T-helper 2 cell treated with Interferon-gamma antibody and Interleukin-4, amounts not matched to agents 100 ng/mL and 5 ng/mL, for 36 hours (primary cell): ENCODE results near the gene HOXD12. TPM values are rescaled to one million over a fixed set of nuclear protein-coding genes. Genes with fewer than 3 reads are reported as not detected.

Source experiments
- intact Hi-C: fragments of 100-400 bp; cut with micrococcal nuclease; formaldehyde crosslinking; loops from one replicate; pipeline ENCODE4 v1.15.1; 2023
- total RNA-seq: library from RNA; stranded (reverse); gene quantifications from 2 replicates; pipeline ENCODE4 v1.2.3, GENCODE V29; 2022

HOXD12 gene
- total RNA-seq, 1 donor from 2014 or later, result not detected

DNA sequence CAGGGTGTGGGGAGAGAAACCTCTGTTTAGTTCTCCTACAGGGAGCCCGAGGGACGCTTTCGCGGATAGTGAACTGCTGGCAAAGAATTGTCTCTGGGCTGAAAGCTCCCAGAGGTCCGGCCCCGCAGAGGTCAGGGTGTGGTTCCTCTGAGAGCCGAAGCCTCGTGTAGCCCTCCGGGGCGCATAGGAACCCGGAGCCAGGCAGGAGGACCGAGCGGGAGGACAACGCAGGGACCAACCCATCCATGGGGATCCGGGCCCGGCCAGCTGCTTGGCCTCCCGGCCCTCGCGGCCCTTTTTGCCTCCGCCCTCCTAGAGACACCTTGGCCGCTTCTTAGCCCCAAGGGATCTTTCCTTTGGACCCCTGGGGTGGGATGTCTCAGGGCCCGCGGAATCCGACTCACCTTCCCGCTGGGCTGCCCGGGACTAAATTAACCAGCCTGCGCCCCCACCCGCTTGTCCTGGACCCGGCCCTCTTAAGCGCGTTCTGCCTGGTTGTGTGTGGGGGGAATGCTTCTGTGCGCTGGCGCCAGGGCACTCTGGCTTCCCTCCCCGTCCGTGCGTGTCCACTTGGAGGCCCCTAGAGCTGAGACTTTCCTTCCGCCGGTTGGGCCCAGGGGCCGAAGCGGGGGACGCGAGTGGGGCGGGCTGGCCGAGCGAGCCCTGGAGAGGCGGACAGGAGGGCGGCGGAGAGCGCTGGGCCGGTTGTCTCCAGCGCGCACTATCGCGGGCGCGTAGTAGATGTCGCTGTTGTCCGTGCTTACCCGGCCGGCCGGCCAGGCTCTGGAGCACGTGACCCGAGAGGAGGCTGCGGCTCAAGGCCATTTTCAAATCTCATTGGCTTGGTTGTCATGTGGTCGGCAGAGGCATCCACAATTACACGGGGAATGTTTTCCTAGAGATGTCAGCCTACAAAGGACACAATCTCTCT lies 16.6 kb downstream of the HOXD12 start, which contains the start of gene HOXD10:
Gene HOXD10 (plus strand): TSS at position 896 of the 931 bp plus-strand sequence. CDS start 56 bp downstream, outside the sequence.
- intact Hi-C loops, result no loop called here

DNA sequence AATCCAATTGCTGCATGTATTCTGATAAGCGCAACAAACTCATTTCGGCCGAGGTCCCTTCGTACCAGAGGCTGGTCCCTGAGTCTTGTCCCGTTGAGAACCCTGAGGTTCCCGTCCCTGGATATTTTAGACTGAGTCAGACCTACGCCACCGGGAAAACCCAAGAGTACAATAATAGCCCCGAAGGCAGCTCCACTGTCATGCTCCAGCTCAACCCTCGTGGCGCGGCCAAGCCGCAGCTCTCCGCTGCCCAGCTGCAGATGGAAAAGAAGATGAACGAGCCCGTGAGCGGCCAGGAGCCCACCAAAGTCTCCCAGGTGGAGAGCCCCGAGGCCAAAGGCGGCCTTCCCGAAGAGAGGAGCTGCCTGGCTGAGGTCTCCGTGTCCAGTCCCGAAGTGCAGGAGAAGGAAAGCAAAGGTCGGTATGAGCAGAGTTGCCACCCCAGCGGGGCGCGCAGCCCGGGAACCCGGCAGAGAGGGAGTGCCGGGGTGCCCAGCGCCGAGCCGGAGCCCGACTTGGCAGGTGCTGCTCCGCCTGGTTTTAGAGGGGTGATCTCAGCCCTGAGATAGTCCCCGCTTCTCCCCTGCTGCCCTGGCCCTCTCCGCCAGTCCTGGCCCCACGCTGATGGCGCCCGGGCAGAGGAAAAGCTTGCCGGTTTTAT lies 17.7 kb downstream of the HOXD12 start:
- intact Hi-C loops, result no loop called here

DNA sequence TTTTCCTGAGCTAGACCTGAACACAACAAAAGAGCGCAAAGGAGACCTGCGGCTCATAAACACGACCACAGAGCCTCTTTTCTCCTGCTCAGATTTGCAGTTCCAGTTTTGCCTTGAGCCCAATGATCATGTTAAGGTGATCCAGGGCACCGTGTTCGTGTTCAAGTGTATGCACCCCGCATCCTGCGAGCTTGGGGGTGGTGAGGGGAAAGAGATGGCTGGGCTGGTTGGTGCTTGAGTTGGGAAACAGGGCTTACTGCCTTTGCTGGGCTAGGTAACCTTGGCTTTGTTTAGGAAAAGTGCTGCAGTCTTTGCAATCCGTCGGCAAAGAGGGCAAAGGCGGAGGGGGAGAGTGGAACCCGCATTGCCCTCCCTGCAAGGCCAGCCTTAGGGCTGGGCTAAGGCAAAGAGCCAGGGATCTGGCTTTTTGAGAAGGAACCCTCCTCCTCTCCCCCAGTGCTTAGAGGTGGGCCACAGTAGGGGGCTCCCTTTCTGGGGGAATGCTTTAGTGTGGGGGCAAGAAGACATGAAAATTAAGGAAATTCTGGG lies 18.3 kb downstream of the HOXD12 start:
- intact Hi-C loops, result no loop called here

DNA sequence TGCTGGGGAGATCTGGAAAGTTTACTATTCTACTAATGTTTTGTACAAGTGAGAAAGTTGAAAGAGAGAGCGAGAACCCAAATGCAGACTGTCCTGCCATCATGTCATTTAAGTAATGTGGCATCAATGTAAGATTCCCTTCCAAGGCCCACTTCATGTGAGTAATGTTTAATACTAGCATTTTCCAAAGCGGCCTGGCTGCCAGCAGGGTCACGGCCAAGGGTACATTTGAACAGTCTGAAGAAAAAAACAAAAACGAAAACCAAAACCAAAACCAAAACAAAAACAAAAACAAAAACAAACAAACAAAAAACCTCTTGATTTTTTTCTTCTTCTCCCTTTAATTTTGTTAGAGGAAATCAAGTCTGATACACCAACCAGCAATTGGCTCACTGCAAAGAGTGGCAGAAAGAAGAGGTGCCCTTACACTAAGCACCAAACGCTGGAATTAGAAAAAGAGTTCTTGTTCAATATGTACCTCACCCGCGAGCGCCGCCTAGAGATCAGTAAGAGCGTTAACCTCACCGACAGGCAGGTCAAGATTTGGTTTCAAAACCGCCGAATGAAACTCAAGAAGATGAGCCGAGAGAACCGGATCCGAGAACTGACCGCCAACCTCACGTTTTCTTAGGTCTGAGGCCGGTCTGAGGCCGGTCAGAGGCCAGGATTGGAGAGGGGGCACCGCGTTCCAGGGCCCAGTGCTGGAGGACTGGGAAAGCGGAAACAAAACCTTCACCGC lies 19.2 kb downstream of the HOXD12 start:
- intact Hi-C loops, result no loop called here

DNA sequence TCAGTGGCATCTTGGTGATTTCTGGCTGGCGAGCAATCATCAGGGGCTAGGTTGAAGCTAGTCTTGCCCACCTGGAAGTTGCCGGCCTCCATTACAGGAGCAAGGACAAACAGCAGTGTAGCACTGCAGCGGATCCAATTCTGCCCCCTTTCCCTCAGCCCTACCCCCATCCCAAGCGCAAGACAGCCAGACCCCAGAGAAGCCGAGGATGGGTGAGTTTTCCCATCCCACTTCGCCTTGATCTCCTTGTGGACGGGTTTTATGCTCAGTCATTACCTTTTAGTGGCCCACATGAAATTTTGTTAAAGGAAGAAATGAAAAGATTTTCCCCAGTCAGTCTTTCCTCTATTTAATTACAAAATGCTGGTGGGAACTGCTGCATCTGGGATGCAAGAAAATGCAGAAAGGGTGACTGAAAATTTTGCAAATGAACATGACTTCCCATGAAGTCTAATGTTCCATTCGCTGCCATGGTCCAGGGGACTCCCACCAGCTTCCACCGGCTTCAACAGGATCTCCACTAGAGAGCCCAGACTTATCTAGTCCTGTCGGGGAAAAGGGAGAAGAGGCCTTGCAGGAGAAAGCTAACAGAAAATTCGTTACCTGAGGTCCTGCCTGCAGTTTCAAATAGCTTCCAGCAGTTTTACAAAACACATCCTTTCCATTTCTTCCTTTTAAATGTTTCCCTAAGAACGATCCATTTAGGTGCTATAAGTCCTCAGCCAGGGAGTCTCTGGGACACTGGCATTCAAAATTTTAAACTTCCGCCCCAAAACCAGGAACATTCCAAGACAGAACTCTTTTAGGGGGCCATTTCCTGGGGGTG lies 21.0 kb downstream of the HOXD12 start:
- intact Hi-C loops, result no loop called here

DNA sequence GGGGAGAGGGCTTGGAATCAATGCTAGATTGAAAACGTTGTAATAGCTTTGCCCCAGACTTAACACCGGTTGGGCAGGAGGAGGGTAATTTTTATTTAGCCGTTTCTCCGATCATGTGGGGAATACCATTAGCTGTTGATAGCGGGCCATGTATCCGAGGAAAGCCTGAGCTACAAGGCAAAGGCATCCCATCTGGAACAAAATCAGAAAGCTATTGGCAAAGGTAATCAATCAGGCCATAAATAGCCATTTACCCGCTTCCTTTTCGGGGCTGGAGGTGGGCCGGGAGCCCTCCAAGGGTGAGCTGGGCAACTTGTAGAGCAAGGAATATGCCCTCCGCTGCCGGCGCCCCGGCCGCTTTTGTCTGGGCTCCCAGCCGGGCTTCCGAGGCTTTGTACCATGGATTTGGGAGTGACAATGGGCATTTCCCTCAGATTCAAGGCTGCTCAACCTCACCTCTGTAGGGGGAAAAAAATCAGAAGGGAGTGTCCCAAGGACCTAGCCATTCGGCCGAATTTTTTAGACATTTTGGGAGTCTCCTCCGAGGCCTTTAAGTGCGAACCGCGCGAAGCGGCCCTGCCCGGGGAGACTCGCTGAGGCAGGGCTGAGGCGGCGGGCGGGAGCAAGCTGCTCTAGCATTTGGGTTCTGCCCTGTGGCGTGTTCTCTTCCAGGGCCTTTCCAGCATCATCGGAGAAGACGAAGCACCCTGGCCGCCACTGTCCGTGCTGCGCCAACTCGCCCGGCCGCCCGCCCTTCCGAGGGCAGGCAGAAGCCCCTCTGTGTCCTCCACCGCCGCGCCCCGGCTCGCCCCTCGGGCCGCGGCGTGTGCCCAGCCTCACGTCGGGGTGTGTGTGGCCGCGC lies 21.8 kb downstream of the HOXD12 start:
- intact Hi-C loops, result loop anchor here (2.0 kb wide), 1 partner anchor 39 kb away; no protein-coding TSS in a partner anchor

DNA sequence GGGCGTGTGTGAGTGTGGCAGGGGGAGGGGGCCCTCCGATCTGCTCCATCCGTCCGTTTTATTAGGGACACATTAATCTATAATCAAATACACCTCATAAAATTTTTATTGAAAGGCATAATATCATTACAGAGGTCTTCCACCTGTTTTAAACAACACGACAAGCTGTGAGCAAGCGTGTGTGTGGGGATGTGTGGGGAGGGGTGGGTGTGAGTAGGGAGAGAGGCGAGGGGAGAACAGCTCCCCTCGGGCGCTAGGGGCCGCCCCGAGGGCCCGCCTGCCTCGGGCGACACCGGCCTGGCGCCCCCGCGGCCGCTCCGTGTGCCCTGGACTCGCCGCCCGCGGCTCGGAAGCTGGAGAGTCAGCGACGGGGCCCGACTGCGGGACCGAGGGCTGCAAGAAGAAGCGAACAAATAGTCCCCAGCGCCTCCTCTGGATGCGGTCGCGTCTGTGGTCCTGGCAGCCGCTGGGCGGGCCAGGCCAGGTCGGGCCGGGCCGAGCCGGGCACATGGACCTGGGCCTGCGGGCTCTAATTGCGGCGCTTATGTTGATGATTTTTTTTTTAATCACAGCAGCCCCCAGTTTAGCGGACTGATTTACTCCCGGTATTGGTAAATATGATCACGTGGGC lies 22.6 kb downstream of the HOXD12 start:
- intact Hi-C loops, result loop anchor here (2.0 kb wide), 1 partner anchor 39 kb away; no protein-coding TSS in a partner anchor

DNA sequence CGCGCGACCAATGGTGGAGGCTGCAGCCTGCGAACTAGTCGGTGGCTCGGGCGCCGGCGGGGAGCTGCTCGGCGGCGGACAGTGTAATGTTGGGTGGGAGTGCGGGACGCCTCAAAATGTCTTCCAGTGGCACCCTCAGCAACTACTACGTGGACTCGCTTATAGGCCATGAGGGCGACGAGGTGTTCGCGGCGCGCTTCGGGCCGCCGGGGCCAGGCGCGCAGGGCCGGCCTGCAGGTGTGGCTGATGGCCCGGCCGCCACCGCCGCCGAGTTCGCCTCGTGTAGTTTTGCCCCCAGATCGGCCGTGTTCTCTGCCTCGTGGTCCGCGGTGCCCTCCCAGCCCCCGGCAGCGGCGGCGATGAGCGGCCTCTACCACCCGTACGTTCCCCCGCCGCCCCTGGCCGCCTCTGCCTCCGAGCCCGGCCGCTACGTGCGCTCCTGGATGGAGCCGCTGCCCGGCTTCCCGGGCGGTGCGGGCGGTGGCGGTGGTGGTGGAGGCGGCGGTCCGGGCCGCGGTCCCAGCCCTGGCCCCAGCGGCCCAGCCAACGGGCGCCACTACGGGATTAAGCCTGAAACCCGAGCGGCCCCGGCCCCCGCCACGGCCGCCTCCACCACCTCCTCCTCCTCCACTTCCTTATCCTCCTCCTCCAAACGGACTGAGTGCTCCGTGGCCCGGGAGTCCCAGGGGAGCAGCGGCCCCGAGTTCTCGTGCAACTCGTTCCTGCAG lies 23.3 kb downstream of the HOXD12 start, which contains the start of gene HOXD9:
Gene HOXD9 (plus strand): TSS at position 37 of the 728 bp plus-strand sequence. CDS start 50 bp downstream, at position 87.
- intact Hi-C loops, result loop anchor here (2.0 kb wide), 1 partner anchor 38 kb away; no protein-coding TSS in a partner anchor

DNA sequence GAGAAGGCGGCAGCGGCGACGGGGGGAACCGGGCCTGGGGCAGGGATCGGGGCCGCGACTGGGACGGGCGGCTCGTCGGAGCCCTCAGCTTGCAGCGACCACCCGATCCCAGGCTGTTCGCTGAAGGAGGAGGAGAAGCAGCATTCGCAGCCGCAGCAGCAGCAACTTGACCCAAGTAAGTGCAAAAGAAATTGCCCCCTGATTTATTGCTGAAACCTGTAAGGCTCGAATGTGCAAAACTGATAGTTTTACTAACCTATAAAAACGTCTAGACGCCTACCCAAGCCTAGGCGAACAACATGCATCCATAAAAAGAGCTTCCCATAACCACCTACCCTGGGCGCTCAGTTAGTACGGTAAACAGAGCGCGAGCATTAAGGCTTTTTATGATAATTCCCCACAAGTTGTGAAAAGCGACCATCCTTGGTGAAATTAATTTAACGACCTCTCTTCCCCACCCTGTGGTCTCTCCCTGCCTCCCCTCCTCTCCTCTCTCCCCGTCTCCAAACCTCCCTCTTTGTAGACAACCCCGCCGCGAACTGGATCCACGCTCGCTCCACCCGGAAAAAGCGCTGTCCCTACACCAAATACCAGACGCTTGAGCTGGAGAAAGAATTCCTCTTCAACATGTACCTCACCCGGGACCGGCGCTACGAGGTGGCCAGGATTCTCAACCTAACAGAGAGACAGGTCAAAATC lies 24.0 kb downstream of the HOXD12 start:
- intact Hi-C loops, result loop anchor here (2.0 kb wide), 1 partner anchor 37 kb away; no protein-coding TSS in a partner anchor

DNA sequence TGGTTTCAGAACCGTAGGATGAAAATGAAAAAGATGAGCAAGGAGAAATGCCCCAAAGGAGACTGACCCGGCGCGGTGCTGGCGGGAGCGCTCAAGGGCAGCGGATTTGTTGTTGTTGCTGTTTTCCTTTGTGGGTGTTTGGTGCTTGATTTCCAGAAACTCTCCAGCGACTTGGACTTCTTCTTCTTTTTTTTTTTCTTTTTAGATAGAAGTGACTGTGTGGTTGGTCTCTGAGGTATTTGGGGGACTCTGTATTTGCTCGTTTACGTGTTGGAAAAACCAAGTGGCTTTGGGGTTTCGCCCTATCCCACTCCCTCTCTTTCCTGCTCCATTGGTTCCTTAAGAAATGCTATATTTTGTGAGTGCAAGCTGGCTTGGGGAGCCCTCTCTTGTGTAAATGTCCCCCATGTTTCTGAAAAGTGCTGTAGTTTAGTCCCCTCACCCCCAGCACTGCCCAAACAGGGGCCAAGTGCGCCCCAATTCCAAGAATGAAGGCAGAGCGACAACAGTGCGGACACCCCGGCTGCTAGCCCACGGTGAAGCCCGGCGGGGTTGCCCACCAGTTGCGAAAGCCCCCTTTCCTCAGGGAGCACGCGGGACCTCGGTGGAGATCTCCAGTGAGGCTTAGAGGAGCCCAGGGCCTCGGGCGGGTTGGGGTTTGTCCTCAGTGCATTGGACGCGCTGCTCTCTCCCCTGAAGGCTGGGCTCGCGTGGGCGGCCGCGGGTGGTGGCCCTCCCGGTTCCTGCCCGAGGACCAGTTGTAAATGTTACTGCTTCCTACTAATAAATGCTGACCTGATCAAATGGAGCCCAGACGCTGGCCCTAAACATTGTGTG lies 24.7 kb downstream of the HOXD12 start:
- intact Hi-C loops, result no loop called here

DNA sequence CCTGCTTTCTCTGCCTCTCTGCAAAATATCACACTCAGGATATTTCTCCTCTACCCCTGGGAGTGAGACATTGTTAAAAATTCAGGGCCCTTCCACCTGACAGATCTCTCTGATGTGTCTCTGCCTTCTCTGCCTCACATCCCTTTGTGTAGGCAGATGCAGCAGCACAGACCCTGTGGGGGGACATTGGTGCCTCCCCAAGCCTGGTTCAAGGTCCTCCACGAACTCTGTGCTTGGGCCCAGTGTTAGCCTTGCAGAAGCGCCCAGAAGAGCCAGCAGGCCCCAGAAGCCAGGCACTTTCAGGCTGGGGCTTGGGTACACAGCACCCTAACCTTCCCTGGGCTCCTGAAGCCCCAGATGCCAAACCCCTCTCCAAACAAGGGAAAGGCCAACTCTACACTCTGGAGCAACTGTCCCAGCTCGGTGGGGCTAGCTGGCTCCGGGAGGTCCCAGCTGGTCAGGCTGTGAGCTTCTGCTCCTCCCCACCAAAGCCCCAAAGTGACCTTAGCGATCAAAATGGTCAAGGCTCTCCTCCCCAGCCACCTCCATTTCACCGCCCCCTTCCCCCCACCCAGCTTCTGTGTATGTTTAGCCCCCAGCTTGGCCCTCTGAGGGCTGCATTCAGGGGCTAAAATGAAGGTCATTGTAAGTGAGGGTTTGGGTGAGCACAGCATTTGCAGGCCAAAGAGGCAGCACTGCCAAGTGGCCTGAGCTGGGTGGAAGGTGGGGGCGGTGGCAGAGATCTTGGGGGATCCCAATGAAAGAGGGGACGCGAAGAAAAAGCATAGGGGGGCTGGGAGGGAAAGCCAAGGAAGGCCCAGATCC lies 25.6 kb downstream of the HOXD12 start:
- intact Hi-C loops, result no loop called here

DNA sequence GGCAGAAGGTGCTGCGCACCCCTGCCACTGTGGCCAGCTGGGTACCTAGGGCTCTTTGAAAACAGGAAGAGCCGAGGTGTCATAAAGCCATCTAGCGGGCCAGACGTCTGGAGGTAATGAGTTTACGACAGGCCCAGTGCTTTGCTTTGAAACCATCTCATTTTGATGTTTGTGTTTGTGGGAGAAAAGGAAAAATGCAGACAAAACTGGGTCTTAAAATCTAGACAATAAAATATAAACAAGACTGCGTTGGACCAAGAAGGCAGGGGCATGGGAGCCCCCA lies 26.1 kb downstream of the HOXD12 start:
- intact Hi-C loops, result loop anchor here (2.0 kb wide), 2 partner anchors 429 to 1023 kb away; no protein-coding TSS in a partner anchor

DNA sequence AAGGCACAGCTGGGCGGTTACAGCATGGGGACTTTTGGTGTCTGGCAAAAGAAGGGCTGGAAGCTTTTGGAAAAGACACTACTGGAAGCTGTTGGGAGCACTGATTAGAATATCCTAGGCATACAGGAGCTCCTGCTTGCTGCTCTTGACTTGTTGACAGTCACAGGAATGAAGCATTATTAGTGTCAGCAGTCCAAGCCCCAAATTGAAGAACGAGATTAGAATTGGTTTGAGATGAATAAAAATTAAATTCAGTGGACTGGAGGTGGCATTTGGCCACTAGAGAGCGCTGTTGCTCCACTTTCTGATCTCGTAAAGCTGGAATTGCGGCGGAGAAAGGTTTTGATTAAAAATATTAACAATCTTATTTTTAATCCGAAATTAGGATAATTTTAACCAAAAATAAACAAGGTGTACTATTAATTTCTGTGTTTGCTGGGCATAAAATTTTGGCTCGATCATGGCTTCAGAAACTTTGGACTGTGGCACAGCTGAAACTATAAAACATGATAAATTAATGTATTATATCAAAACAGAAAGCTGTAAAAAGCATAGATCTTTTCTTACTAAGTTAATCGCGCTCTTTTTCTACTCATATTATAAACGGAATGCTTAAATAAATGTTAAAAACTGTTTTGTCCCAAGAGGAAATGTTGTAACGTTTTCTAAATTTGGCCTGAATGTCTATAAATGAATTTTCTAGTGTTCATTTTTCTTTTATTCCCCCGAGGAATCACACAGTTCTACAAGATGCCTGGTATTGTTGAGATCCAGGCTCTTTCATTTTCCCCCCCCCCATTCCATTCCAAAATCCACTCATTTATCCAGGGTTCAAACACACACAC lies 27.6 kb downstream of the HOXD12 start:
- intact Hi-C loops, result loop anchor here (1.0 to 2.0 kb wide), 5 partner anchors 328 to 1022 kb away; no protein-coding TSS in a partner anchor

DNA sequence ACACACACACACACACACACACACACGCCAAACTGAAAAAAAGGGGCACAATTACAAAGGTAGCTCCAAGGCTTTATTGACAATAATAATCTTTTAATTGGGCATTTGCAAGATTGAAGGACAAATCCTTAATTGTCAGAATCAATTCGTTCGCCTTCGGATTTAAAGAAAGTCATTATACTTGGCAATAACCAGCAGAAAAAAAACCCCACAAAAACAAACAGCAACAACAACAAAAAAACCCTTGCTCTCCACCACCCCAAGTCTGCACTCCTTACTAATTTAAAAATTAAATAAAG lies 28.1 kb downstream of the HOXD12 start:
- intact Hi-C loops, result loop anchor here (1.0 to 2.0 kb wide), 5 partner anchors 328 to 1021 kb away; no protein-coding TSS in a partner anchor
